ENCODE data around the gene FLT3. TPM values are rescaled to one million over a fixed set of nuclear protein-coding genes. Genes with fewer than 3 reads are reported as not detected.

The FLT3 gene
- total RNA-seq, 3 donors from 2014 or later, result 0.98 to 1.4 (median 1.3) TPM

GRCh38 chr13:28058866-28059613 is 41.3 kb downstream of the FLT3 start:
- TF ChIP-seq POLR2AphosphoS5 (IDR thresholded peaks at IDR 0.05), result no peak
- no peak for TF ChIP-seq CTCF (IDR thresholded peaks at IDR 0.05)
- TF ChIP-seq POLR2A (IDR thresholded peaks at IDR 0.05), result no peak
- Histone ChIP-seq H3K27ac (no peak overlapping the region), H3K9me3 (no peaks in the 10 kb centered on the region), H3K36me3 (no peaks in the 10 kb centered on the region), H3K4me3 (no peak overlapping the region), H3K27me3 (peaks cover 0 to 8% of the 10 kb centered on the region in 2 donors), H3K4me1 (no peaks in the 10 kb centered on the region)
- intact Hi-C loops (cut with DNase I; ENCODE audit: low total_unique reads), result loop anchor here (5.0 kb wide), 1 partner anchor 547 kb away; no protein-coding TSS in a partner anchor
- no peak for DNase-seq (ENCODE audit: low spot score in 2 of 2)

- DNase-seq (ENCODE audit: low spot score in 2 of 2), result no peak
- Histone ChIP-seq H3K4me1 (no peaks in the 10 kb centered on the region), H3K27ac (no peak overlapping the region), H3K4me3 (no peak overlapping the region), H3K27me3 (peaks cover 0 to 8% of the 10 kb centered on the region in 2 donors), H3K36me3 (no peaks in the 10 kb centered on the region), H3K9me3 (no peaks in the 10 kb centered on the region)
- TF ChIP-seq CTCF (IDR thresholded peaks at IDR 0.05) (no peak), POLR2A (IDR thresholded peaks at IDR 0.05) (no peak), POLR2AphosphoS5 (IDR thresholded peaks at IDR 0.05) (no peak)
- intact Hi-C loops (cut with DNase I; ENCODE audit: low total_unique reads), result loop anchor here (5.0 kb wide), 1 partner anchor 545 kb away; no protein-coding TSS in a partner anchor
These were observed 43.2 kb downstream of the FLT3 start for GRCh38 chr13:28056970-28057712.

GRCh38 chr13:28056426-28056825 is 44.0 kb downstream of the FLT3 start:
- H3K9me3 ChIP-seq, result no peaks in the 10 kb centered on the region
- intact Hi-C loops (cut with DNase I; ENCODE audit: low total_unique reads), result loop anchor here (5.0 kb wide), 1 partner anchor 544 kb away; no protein-coding TSS in a partner anchor

GRCh38 chr13:28055357-28055756 is 45.0 kb downstream of the FLT3 start:
- no peaks in the 10 kb centered on the region for H3K36me3 ChIP-seq
- no peak for TF ChIP-seq CTCF (IDR thresholded peaks at IDR 0.05)
- no peak overlapping the region for H3K4me3 ChIP-seq
- intact Hi-C loops (cut with DNase I; ENCODE audit: low total_unique reads), result loop anchor here (5.0 kb wide), 1 partner anchor 543 kb away; no protein-coding TSS in a partner anchor
- no peaks in the 10 kb centered on the region for H3K4me1 ChIP-seq
- no peak overlapping the region for H3K27ac ChIP-seq
- peaks cover 0 to 8% of the 10 kb centered on the region in 2 donors for H3K27me3 ChIP-seq
- DNase-seq (ENCODE audit: low spot score in 2 of 2), result no peak
- no peaks in the 10 kb centered on the region for H3K9me3 ChIP-seq

More at GRCh38 chr13:28056426-28056825, 44.0 kb downstream of the FLT3 start:
- no peak overlapping the region for H3K4me3 ChIP-seq
- DNase-seq (ENCODE audit: low spot score in 2 of 2), result no peak
- H3K4me1 ChIP-seq, result no peaks in the 10 kb centered on the region
- no peak for TF ChIP-seq POLR2AphosphoS5 (IDR thresholded peaks at IDR 0.05)
- TF ChIP-seq POLR2A (IDR thresholded peaks at IDR 0.05), result no peak
- no peak for TF ChIP-seq CTCF (IDR thresholded peaks at IDR 0.05)
- no peaks in the 10 kb centered on the region for H3K36me3 ChIP-seq
- H3K27me3 ChIP-seq, result peaks cover 0 to 8% of the 10 kb centered on the region in 2 donors
- no peak overlapping the region for H3K27ac ChIP-seq

GRCh38 chr13:28052945-28053344 is 47.4 kb downstream of the FLT3 start:
- intact Hi-C loops (cut with DNase I; ENCODE audit: low total_unique reads), result no loop called here
- TF ChIP-seq POLR2A (IDR thresholded peaks at IDR 0.05) (no peak), CTCF (IDR thresholded peaks at IDR 0.05) (no peak)
- DNase-seq (ENCODE audit: low spot score in 2 of 2), result no peak
- H3K9me3 ChIP-seq, result no peaks in the 10 kb centered on the region
- H3K4me1 ChIP-seq, result no peaks in the 10 kb centered on the region
- H3K36me3 ChIP-seq, result no peaks in the 10 kb centered on the region
- H3K4me3 ChIP-seq, result no peak overlapping the region
- peaks cover 0 to 8% of the 10 kb centered on the region in 2 donors for H3K27me3 ChIP-seq
- H3K27ac ChIP-seq, result no peak overlapping the region
